WERI-Rb-1 (cell line): ENCODE measurements around the gene MAP3K21.

Source experiments
- DNase-seq: peaks from one replicate; pipeline ENCODE4 v3.0.0-alpha.2; 2020
- H3K27ac ChIP-seq: fragments of 250-450 bp; sonication (Bioruptor Pico); 2 replicates; pipeline ENCODE4 v1.5.1; 2020; ENCODE audit warnings: mild to moderate bottlenecking, moderate library complexity
- H3K27me3 ChIP-seq: fragments of 250-450 bp; sonication (Bioruptor Pico); 2 replicates; pipeline ENCODE4 v1.5.1; 2021; ENCODE audit warnings: mild to moderate bottlenecking, low read depth, moderate library complexity; ENCODE audit not compliant: insufficient read depth, severe bottlenecking
- H3K36me3 ChIP-seq: fragments of 250-450 bp; sonication (Bioruptor Pico); 2 replicates; pipeline ENCODE4 v1.5.1; 2020; ENCODE audit warnings: mild to moderate bottlenecking, moderate library complexity
- H3K4me3 ChIP-seq: 2 replicates; pipeline ENCODE4 v1.5.1; 2011; ENCODE audit warnings: low read depth, mild to moderate bottlenecking, control low read depth, low read length
- H3K9me3 ChIP-seq: fragments of 250-450 bp; sonication (Bioruptor Pico); 2 replicates; pipeline ENCODE4 v1.5.1; 2021; ENCODE audit warnings: mild to moderate bottlenecking, moderate library complexity; ENCODE audit not compliant: severe bottlenecking
- TF ChIP-seq, protein P1 (sequence below): IDR thresholded peaks from 2 replicates; pipeline ENCODE4 v1.5.1; 2011; ENCODE audit warnings: low read depth, mild to moderate bottlenecking, control low read depth, inconsistent platforms, low read length

Gene MAP3K21

DNA sequence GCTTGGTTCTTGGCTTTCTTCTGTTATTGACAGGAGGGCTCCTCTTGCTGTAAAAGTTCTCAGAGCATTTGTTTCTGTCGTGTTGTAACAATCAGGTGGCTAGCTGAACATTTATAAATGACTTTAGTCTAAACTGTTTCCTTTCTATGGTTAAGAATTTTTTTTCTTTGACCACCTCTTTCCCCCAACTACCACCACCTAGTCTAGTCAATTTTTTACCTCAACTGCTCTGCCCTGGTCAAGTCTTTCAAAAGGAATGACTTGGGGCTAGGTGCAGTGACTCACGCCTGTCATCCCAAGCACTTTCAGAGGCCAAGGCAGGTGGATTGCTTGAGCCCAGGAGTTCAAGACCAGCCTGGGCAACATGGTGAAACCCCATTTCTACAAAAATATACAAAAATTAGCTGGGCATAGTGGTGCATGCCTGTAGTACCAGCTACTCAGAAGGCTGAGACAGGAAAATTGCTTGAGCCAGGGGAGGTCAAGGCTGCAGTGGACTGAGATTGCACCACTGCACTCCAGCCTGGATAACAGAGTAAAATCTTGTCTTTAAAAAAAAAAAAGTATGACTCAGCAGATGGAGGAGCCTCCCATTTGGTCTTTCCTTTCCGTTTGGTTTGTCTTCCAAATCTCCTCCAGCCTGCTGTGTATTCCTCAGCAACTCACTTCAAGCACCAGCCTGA, 40.7 kb downstream of the MAP3K21 start:
- no peaks in the 10 kb centered on the region for H3K27me3 ChIP-seq
- no peaks in the 10 kb centered on the region for H3K9me3 ChIP-seq
- no peak for DNase-seq
- TF ChIP-seq, protein P1, sequence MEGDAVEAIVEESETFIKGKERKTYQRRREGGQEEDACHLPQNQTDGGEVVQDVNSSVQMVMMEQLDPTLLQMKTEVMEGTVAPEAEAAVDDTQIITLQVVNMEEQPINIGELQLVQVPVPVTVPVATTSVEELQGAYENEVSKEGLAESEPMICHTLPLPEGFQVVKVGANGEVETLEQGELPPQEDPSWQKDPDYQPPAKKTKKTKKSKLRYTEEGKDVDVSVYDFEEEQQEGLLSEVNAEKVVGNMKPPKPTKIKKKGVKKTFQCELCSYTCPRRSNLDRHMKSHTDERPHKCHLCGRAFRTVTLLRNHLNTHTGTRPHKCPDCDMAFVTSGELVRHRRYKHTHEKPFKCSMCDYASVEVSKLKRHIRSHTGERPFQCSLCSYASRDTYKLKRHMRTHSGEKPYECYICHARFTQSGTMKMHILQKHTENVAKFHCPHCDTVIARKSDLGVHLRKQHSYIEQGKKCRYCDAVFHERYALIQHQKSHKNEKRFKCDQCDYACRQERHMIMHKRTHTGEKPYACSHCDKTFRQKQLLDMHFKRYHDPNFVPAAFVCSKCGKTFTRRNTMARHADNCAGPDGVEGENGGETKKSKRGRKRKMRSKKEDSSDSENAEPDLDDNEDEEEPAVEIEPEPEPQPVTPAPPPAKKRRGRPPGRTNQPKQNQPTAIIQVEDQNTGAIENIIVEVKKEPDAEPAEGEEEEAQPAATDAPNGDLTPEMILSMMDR = no peak
- H3K27ac ChIP-seq = no peak overlapping the region
- no peaks in the 10 kb centered on the region for H3K36me3 ChIP-seq
- no peak overlapping the region for H3K4me3 ChIP-seq

- no peaks in the 10 kb centered on the region for H3K36me3 ChIP-seq
- no peak overlapping the region for H3K27ac ChIP-seq
- TF ChIP-seq, protein P1 = no peak
- H3K9me3 ChIP-seq = no peaks in the 10 kb centered on the region
- no peak overlapping the region for H3K4me3 ChIP-seq
- H3K27me3 ChIP-seq = no peaks in the 10 kb centered on the region
- no peak for DNase-seq
These were observed 41.2 kb downstream of the MAP3K21 start for GRCh38 chr1:233368789-233369130.

DNA sequence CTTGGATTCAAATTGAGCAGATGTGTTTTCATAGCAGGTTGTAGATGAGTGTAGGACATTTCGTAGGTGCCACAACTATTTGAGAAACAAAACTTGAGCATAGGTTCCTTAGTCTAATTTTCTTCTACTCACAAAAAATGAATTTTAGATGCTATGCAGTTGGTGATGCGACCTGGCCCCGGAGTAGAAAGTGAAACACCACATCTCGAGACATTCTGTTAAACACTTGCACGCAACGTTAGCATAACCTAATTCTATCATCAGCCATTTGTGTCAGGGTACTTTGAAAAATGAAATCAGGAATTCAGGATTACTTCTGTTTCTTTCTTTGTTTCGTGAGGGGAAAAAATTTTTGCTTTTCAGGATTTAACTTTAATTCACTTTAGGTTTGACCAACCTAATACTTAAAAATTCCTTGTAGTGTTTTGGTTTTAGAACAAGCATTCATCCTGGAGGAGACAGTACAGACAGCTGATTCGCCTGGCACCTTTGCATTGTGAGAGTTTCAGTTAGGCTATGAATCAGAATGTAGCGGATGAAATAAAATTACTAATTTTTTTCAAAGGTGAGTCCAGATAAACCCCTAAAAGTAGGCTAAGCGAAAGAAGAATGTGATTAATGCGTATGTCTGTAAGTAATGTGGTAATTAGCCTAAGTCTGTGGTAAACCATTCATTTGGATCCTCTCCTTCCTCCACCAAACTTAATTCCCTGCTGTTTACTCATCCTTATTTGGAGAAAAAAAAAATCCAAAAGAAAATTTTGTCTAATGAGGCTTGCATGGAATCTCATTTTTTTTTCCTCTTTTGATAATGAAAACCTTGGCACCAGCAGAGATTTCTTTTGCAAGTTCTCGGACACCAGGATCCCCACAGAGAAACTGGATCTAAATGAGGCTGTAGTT, 44.9 kb downstream of the MAP3K21 start:
- DNase-seq = no peak
- TF ChIP-seq, protein P1 = no peak

DNA sequence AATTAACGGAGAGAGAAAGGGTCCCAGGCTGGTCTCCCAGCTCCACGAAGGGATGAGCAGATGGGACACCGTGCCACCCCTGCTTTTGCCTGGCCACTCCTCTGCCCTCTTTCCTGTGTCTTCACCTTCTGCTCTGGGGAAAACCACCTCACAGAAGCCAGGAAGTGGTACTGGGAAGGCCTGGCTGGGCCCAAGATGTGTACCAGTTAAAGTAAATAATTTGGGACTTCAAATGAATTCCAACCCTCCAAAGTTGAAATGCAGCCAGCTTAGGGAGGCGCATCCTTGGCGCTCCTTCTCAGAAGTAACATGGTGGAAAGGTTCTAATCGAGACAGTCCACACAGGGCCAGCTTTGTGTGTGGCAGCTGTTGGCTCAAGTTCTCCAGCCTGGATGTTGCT, 45.7 kb downstream of the MAP3K21 start:
- no peaks in the 10 kb centered on the region for H3K9me3 ChIP-seq
- no peak for DNase-seq
- no peaks in the 10 kb centered on the region for H3K36me3 ChIP-seq
- no peak overlapping the region for H3K4me3 ChIP-seq
- H3K27me3 ChIP-seq = no peaks in the 10 kb centered on the region
- no peak overlapping the region for H3K27ac ChIP-seq
- TF ChIP-seq, protein P1 = no peak

More for the DNA sequence above, 44.9 kb downstream of the MAP3K21 start:
- Histone ChIP-seq H3K4me3 (no peak overlapping the region), H3K9me3 (no peaks in the 10 kb centered on the region), H3K36me3 (no peaks in the 10 kb centered on the region), H3K27ac (no peak overlapping the region), H3K27me3 (no peaks in the 10 kb centered on the region)

DNA sequence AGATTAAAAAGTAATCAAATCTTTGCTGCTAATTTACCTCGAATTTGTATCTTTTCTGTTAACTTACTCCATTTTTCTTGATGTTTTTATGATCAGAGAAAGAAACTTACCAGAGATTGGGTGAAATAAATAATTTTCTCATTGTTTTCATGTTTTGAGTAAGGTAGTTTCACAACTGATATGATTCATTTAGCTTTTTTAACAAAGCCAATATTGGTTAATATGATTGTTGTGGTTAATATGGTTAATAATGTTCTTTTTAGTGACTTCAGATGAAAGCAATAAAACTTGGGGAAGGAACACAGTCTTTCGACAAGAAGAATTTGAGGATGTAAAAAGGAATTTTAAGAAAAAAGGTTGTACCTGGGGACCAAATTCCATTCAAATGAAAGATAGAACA, 48.1 kb downstream of the MAP3K21 start:
- Histone ChIP-seq H3K27ac (no peak overlapping the region), H3K4me3 (no peak overlapping the region), H3K27me3 (no peaks in the 10 kb centered on the region), H3K9me3 (no peaks in the 10 kb centered on the region), H3K36me3 (no peaks in the 10 kb centered on the region)
- TF ChIP-seq, protein P1 = no peak
- DNase-seq = no peak
